Thoracic aorta (tissue), 2 donors: Measurements from ENCODE around the gene AQP10. TPM values are rescaled to one million over a fixed set of nuclear protein-coding genes. Genes with fewer than 3 reads are reported as not detected.

Experiments used
- ATAC-seq: fragments of 150-250 bp; one replicate; pipeline ENCODE4 v1.8.0; 2017; ENCODE audit warnings: low read depth; ENCODE audit not compliant: insufficient number of reproducible peaks, low FRiP score
- DNase-seq: peaks from one replicate; pipeline ENCODE4 v3.0.0-alpha.2; 2020; ENCODE audit warnings: low spot score
- H3K27ac ChIP-seq, 2 donors: fragments of 200-600 bp; sonication (generic); 1 replicate in 1 of 2; 2 replicates in 1 of 2; pipeline ENCODE4 v1.5.1; 2016; ENCODE audit warnings: mild to moderate bottlenecking in 2 of 2, moderate library complexity in 2 of 2
- H3K27me3 ChIP-seq: fragments of 200-600 bp; sonication (generic); replicated peaks from 2 replicates; pipeline ENCODE4 v1.6.0; 2016; ENCODE audit warnings: mild to moderate bottlenecking; ENCODE audit not compliant: insufficient read depth
- H3K36me3 ChIP-seq: fragments of 200-600 bp; sonication (generic); one replicate; pipeline ENCODE4 v1.5.1; 2016
- H3K4me1 ChIP-seq, 2 donors: fragments of 200-600 bp; sonication (generic); 1 replicate in 1 of 2; 2 replicates in 1 of 2; pipeline versions ENCODE4 v1.5.1 to v1.6.0; 2016; ENCODE audit warnings: low read depth in 2 of 2, mild to moderate bottlenecking in 1 of 2; ENCODE audit not compliant: control insufficient read depth in 1 of 2
- H3K4me3 ChIP-seq: fragments of 200-600 bp; sonication (generic); 2 replicates; pipeline ENCODE4 v1.5.1; 2016; ENCODE audit warnings: mild to moderate bottlenecking
- H3K9me3 ChIP-seq: fragments of 200-600 bp; sonication (generic); 2 replicates; pipeline ENCODE4 v1.5.1; 2016
- CTCF ChIP-seq: fragments of 200-600 bp; sonication (generic); IDR thresholded peaks from one replicate; pipeline ENCODE4 v1.5.1; 2019; ENCODE audit warnings: antibody characterized with exemption
- total RNA-seq, 2 donors: library from RNA; depleted of rRNA; stranded (reverse); fragments of >200 nt; gene quantifications; one replicate each; pipeline versions ENCODE4 v1.1.0 to v1.2.3, GENCODE V29; 2016

AQP10 gene
- total RNA-seq, 2 donors from 2014 or later = not detected

- no peak for TF ChIP-seq CTCF
- DNase-seq = no peak
These were observed 32.2 kb upstream of the AQP10 start for GRCh38 chr1:154288661-154289060.

GRCh38 chr1:154290921-154291320, 30.0 kb upstream of the AQP10 start:
- no peak for ATAC-seq
- TF ChIP-seq CTCF = no peak
- no peak overlapping the region for H3K27ac ChIP-seq

More at GRCh38 chr1:154288661-154289060, 32.2 kb upstream of the AQP10 start:
- Histone ChIP-seq H3K27ac (no peak overlapping the region), H3K4me3 (no peak overlapping the region), H3K27me3 (no peaks in the 10 kb centered on the region), H3K9me3 (no peaks in the 10 kb centered on the region), H3K4me1 (no peaks in the 10 kb centered on the region), H3K36me3 (no peaks in the 10 kb centered on the region)
- no peak for ATAC-seq

GRCh38 chr1:154295408-154296235, 25.3 kb upstream of the AQP10 start:
- no peak for DNase-seq
- no peak overlapping the region for H3K4me3 ChIP-seq
- no peak for ATAC-seq
- no peaks in the 10 kb centered on the region for H3K27me3 ChIP-seq
- H3K27ac ChIP-seq = no peak overlapping the region
- H3K9me3 ChIP-seq = peaks cover 18% of the 10 kb centered on the region
- no peaks in the 10 kb centered on the region for H3K4me1 ChIP-seq
- no peaks in the 10 kb centered on the region for H3K36me3 ChIP-seq
- TF ChIP-seq CTCF = no peak

More at GRCh38 chr1:154290921-154291320, 30.0 kb upstream of the AQP10 start:
- H3K27me3 ChIP-seq = no peaks in the 10 kb centered on the region
- H3K4me1 ChIP-seq = no peaks in the 10 kb centered on the region
- peaks cover 14% of the 10 kb centered on the region for H3K9me3 ChIP-seq
- no peak for DNase-seq
- no peak overlapping the region for H3K4me3 ChIP-seq
- no peaks in the 10 kb centered on the region for H3K36me3 ChIP-seq

- no peak for TF ChIP-seq CTCF
These were observed 19.3 kb upstream of the AQP10 start for GRCh38 chr1:154301582-154301981.

GRCh38 chr1:154304664-154305337, 16.1 kb upstream of the AQP10 start:
- ATAC-seq = no peak
- no peak for TF ChIP-seq CTCF
- H3K27me3 ChIP-seq = no peaks in the 10 kb centered on the region
- no peaks in the 10 kb centered on the region for H3K4me1 ChIP-seq
- H3K4me3 ChIP-seq = no peak overlapping the region
- no peaks in the 10 kb centered on the region for H3K9me3 ChIP-seq
- no peak for DNase-seq
- no peaks in the 10 kb centered on the region for H3K36me3 ChIP-seq
- H3K27ac ChIP-seq = no peak overlapping the region

More at GRCh38 chr1:154301582-154301981, 19.3 kb upstream of the AQP10 start:
- no peaks in the 10 kb centered on the region for H3K4me1 ChIP-seq
- no peaks in the 10 kb centered on the region for H3K27me3 ChIP-seq
- DNase-seq (no peak), ATAC-seq (no peak)
- H3K9me3 ChIP-seq = no peaks in the 10 kb centered on the region
- no peak overlapping the region for H3K4me3 ChIP-seq
- no peaks in the 10 kb centered on the region for H3K36me3 ChIP-seq
- no peak overlapping the region for H3K27ac ChIP-seq
